GM19467 (cell line): ENCODE data around the gene TMCC2.
A peak's percentile ranks its signal among the peaks of the same experiment; 100 is the strongest.
"Not testable (repeated sequence)": the region's sequence is repeated elsewhere in the genome, so short reads cannot be mapped to it uniquely, and the experiment has no call there.

Source experiments
- ATAC-seq: cut with Tn5 transposase; IDR thresholded peaks from one replicate; pipeline ENCODE4 v1.9.1; 2021; ENCODE audit warnings: mild to moderate bottlenecking, moderate library complexity; ENCODE audit not compliant: unreplicated experiment

Gene TMCC2

GRCh38 chr1:205227584-205228013, at the start of gene TMCC2:
Gene TMCC2 (plus strand): TSS chr1:205227946. CDS start chr1:205228565, 619 bp downstream.
- ATAC-seq: no peak

- no peak for ATAC-seq
Observed at GRCh38 chr1:205179842-205180241, 47.9 kb upstream of the TMCC2 start.

GRCh38 chr1:205180331-205180730, 47.4 kb upstream of the TMCC2 start:
- not testable (repeated sequence) for ATAC-seq

GRCh38 chr1:205182930-205183329, 44.8 kb upstream of the TMCC2 start:
- ATAC-seq: no peak

- ATAC-seq: no peak
Observed at GRCh38 chr1:205183676-205184335, 43.9 kb upstream of the TMCC2 start.

GRCh38 chr1:205186191-205186590, 41.6 kb upstream of the TMCC2 start:
- ATAC-seq: no peak

- ATAC-seq: no peak
Observed at GRCh38 chr1:205187420-205187819, 40.3 kb upstream of the TMCC2 start.

GRCh38 chr1:205188098-205188497, 39.6 kb upstream of the TMCC2 start:
- ATAC-seq: no peak

GRCh38 chr1:205188596-205188995, 39.1 kb upstream of the TMCC2 start:
- no peak for ATAC-seq

GRCh38 chr1:205189131-205189530, 38.6 kb upstream of the TMCC2 start:
- no peak for ATAC-seq

GRCh38 chr1:205190845-205191577, 36.7 kb upstream of the TMCC2 start:
- no peak for ATAC-seq

GRCh38 chr1:205191622-205192021, 36.1 kb upstream of the TMCC2 start:
- no peak for ATAC-seq

GRCh38 chr1:205192287-205192686, 35.5 kb upstream of the TMCC2 start:
- ATAC-seq: no peak

GRCh38 chr1:205199090-205199930, 28.4 kb upstream of the TMCC2 start:
- no peak for ATAC-seq

GRCh38 chr1:205199931-205200299, 27.8 kb upstream of the TMCC2 start:
- ATAC-seq: no peak

GRCh38 chr1:205204552-205204951, 23.2 kb upstream of the TMCC2 start:
- no peak for ATAC-seq

GRCh38 chr1:205205055-205205454, 22.7 kb upstream of the TMCC2 start:
- ATAC-seq: no peak

- ATAC-seq: no peak
Observed at GRCh38 chr1:205208811-205209210, 18.9 kb upstream of the TMCC2 start.

- ATAC-seq: peak; percentile 18
Observed at GRCh38 chr1:205210756-205211168, 17.0 kb upstream of the TMCC2 start.

GRCh38 chr1:205211169-205211838, 16.4 kb upstream of the TMCC2 start, which contains the start of gene DSTYK:
Gene DSTYK (minus strand): TSS chr1:205211702. CDS start chr1:205211535, 167 bp downstream.
- ATAC-seq: peak; percentile 88
